Measurements from ENCODE around the gene ARHGEF1. TPM values are rescaled to one million over a fixed set of nuclear protein-coding genes. Genes with fewer than 3 reads are reported as not detected.
A peak's percentile ranks its signal among the peaks of the same experiment; 100 is the strongest.

ARHGEF1 gene
- total and polyA plus RNA-seq, 12 donors: 7.3 to 443 (median 54.1) TPM

DNA sequence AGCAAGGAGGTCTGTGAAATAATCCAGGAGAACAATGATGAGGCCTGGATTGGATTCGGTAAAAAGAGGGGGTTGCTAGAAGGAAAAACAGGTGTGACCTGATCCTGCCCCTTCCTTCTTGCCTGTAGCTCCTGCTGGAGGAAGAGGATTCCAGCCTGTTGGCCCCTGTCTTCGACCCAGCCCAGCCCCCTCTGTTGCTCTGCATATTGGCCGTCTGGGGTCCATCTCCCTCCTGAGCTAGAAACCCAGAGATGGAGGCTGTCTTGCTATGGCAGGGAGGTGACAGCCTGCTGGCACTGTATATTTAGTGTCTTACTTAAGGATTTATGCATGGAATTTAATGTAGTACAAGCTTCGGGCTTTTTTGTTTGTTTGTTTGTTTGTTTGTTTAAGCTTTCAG lies 31.5 kb upstream of the ARHGEF1 start:
- H3K4me1 ChIP-seq (replicated peaks in 1 of 2): no peaks in the 10 kb centered on the region
- H3K4me3 ChIP-seq: no peak overlapping the region
- H3K27me3 ChIP-seq: no peaks in the 10 kb centered on the region
- H3K27ac ChIP-seq: no peak overlapping the region
- intact Hi-C loops (cut with DNase I): no loop called here
- TF ChIP-seq, protein P1, sequence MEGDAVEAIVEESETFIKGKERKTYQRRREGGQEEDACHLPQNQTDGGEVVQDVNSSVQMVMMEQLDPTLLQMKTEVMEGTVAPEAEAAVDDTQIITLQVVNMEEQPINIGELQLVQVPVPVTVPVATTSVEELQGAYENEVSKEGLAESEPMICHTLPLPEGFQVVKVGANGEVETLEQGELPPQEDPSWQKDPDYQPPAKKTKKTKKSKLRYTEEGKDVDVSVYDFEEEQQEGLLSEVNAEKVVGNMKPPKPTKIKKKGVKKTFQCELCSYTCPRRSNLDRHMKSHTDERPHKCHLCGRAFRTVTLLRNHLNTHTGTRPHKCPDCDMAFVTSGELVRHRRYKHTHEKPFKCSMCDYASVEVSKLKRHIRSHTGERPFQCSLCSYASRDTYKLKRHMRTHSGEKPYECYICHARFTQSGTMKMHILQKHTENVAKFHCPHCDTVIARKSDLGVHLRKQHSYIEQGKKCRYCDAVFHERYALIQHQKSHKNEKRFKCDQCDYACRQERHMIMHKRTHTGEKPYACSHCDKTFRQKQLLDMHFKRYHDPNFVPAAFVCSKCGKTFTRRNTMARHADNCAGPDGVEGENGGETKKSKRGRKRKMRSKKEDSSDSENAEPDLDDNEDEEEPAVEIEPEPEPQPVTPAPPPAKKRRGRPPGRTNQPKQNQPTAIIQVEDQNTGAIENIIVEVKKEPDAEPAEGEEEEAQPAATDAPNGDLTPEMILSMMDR (IDR thresholded peaks at IDR 0.05): no peak
- H3K9me3 ChIP-seq (replicated peaks in 1 of 3): no peaks in the 10 kb centered on the region
- no peaks in the 10 kb centered on the region for H3K36me3 ChIP-seq (replicated peaks in 1 of 2)
- 35 to 42% (median 39%) methylated on average over 4 of the region's 4 CpGs for WGBS, 4 donors
- no peak for DNase-seq

DNA sequence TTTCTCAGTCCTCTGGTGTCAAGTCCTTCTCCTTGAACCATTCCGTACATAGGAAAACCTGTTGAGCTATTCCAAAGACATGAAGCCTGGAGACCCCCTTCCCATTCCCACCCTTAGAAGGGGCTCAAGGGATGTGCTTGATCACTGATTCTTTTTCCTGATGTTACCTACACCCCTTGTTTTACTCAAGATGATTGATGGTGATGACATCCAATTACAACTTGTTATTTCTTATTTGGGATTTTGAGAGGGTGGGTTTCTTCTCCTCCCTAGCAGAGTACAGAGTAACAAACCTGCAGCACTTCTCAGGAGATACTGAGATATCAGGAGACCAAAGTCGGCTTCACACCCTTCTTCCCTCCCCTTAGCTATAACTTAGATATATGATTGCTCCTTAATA lies 29.6 kb upstream of the ARHGEF1 start:
- WGBS, 4 donors: 38 to 86% (median 59%) methylated on average over 2 of the region's 2 CpGs
- intact Hi-C loops (cut with DNase I): no loop called here
- no peak for TF ChIP-seq POLR2A (IDR thresholded peaks at IDR 0.05)
- TF ChIP-seq, protein P1 (IDR thresholded peaks at IDR 0.05): no peak

DNA sequence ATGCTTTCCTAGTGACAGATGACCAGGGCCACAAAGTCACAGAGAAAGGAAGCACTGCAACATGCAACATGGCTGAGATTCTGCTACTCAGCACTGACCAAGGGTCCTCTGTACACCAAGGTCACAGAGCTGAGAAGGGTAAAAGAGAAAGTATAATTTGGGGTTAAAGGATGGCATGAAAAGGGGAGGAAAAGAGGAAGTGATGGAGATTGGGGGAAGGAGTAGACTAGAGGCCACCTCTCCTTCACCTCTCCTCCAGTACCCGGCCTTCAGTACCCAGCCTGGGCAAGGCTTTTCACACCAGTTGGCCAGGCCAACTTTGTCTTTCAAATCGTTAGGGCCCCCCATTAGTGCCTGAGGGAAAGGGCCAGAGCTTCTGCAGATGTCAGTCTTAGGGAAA lies 29.2 kb upstream of the ARHGEF1 start:
- no peak overlapping the region for H3K27ac ChIP-seq
- H3K27me3 ChIP-seq: no peaks in the 10 kb centered on the region
- H3K9me3 ChIP-seq (replicated peaks in 1 of 3): no peaks in the 10 kb centered on the region
- 27 to 50% (median 45%) methylated on average over 2 of the region's 2 CpGs for WGBS, 4 donors
- intact Hi-C loops (cut with DNase I): no loop called here
- H3K4me1 ChIP-seq (replicated peaks in 1 of 2): no peaks in the 10 kb centered on the region
- H3K36me3 ChIP-seq (replicated peaks in 1 of 2): no peaks in the 10 kb centered on the region
- no peak for DNase-seq
- no peak overlapping the region for H3K4me3 ChIP-seq
- TF ChIP-seq POLR2A (IDR thresholded peaks at IDR 0.05): no peak
- TF ChIP-seq, protein P1 (IDR thresholded peaks at IDR 0.05): no peak

More for the DNA sequence above, 29.6 kb upstream of the ARHGEF1 start:
- Histone ChIP-seq H3K4me1 (replicated peaks in 1 of 2) (no peaks in the 10 kb centered on the region), H3K4me3 (no peak overlapping the region), H3K36me3 (replicated peaks in 1 of 2) (no peaks in the 10 kb centered on the region), H3K27me3 (no peaks in the 10 kb centered on the region), H3K27ac (no peak overlapping the region), H3K9me3 (replicated peaks in 1 of 3) (no peaks in the 10 kb centered on the region)
- no peak for DNase-seq

DNA sequence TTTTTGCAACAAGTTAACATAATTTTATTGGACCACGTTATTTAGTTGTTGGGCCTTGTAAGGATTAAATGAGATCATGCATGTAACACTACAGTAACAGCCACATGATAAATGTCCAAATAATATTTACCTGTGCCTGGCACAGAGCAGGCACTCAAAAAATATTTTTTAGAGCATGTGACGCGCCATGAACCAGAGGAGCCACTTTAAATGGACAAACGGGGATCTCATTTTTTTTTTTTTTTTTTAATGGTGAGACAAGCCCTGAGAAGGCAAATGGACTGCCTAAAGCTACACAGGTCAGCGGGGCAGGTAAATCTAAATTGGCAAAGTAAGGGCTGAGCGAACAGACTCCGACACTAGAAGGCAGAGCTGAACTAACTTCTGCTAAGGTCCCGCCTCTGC lies 23.8 kb upstream of the ARHGEF1 start:
- no peak for TF ChIP-seq POLR2A (IDR thresholded peaks at IDR 0.05)
- TF ChIP-seq, protein P1 (IDR thresholded peaks at IDR 0.05): no peak
- no peaks in the 10 kb centered on the region for H3K9me3 ChIP-seq (replicated peaks in 1 of 3)
- peak overlapping the region in 1 of 4 donors; percentile 92 for H3K4me3 ChIP-seq
- peak overlapping the region in 3 of 5 donors; percentile 84 to 98 (median 96) for H3K27ac ChIP-seq
- WGBS, 4 donors: 1 to 4% (median 3%) methylated on average over 8 of the region's 8 CpGs
- H3K27me3 ChIP-seq: no peaks in the 10 kb centered on the region
- DNase-seq: no peak
- H3K36me3 ChIP-seq (replicated peaks in 1 of 2): peaks cover 0 to 32% of the 10 kb centered on the region in 2 donors
- H3K4me1 ChIP-seq (replicated peaks in 1 of 2): peaks cover 9 to 34% of the 10 kb centered on the region in 2 donors
- intact Hi-C loops (cut with DNase I): no loop called here
